Measurements from ENCODE around the gene NDUFAF8.

The NDUFAF8 gene

GRCh38 chr17:81273698-81274470 is 34.8 kb downstream of the NDUFAF8 start:
- no peak for DNase-seq (ENCODE audit: low read depth, low spot score)

- DNase-seq (ENCODE audit: low read depth, low spot score): no peak
Observed at GRCh38 chr17:81274471-81274855, 35.3 kb downstream of the NDUFAF8 start.

GRCh38 chr17:81276781-81277180 is 37.7 kb downstream of the NDUFAF8 start:
- DNase-seq (ENCODE audit: low read depth, low spot score): no peak

DNA sequence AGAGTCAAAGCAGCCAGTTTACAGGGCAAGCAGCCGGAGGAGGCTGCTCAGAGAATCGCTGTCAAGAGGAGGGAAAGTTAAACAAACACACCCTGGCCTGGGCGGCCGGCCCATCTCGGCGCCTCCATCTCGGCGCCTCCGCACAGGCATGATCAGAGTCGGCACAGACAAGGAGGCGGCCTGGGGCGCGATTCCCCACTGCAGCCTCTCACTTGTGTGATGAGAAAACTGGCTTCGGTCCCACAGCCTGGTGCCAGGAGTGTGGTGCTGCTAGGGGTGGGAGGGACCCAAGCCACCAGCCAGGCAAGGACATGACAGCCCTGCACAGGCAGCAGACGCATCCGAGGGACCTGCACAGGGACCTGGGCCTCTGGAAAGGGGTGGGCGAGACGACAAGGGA is 38.3 kb downstream of the NDUFAF8 start:
- DNase-seq (ENCODE audit: low read depth, low spot score): no peak

GRCh38 chr17:81277946-81278693 is 39.0 kb downstream of the NDUFAF8 start:
- no peak for DNase-seq (ENCODE audit: low read depth, low spot score)

- DNase-seq (ENCODE audit: low read depth, low spot score): no peak
Observed at GRCh38 chr17:81278831-81279230, 39.7 kb downstream of the NDUFAF8 start.

DNA sequence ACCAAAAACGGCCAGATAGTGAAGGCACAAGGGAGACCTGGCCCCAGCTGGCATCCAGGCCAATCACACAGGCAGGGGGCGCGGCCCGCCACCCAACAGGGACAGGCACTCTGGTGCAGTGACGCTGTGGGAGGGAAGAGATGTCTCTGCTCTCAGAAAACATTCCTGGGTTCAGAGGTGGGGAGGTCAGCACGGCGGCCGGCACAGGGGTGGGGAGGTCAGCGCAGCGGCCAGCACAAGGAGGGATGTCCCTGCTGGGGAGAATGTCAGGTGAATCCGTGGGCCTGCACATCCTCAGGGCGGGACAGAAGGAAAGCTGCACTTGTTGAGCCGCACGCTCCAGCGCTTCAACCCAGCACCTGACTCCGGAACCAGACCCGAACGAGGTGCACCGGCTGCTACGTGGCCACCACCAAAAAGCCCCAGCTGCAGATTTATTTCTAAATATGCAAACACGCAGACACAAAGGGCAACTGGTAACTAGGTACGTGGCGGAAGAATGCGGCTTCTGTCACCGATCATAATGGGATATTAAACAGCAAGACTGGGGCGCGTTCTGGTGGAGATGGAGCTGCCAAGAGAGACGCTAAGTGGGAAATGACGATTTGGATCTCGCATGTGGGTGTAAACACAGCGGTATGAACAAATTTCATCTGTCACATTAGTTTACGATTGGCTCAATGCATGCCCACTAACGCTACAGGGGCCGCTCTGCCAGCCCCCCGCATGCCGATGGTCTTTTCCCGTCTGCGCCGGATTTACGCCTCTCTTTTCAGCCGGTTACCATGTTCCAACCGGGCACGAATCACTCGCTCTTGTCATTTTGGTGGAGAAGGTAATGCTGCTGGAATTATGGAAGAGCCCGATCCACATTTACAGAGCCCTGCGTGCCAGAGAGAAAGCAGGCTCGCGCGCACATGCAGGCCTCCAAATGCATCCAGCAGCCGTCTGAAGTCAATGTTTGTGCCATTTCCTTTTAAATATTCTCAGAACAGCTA is 40.5 kb downstream of the NDUFAF8 start:
- no peak for DNase-seq (ENCODE audit: low read depth, low spot score)

- no peak for DNase-seq (ENCODE audit: low read depth, low spot score)
Observed at GRCh38 chr17:81280571-81280970, 41.5 kb downstream of the NDUFAF8 start.

GRCh38 chr17:81282141-81282540 is 43.0 kb downstream of the NDUFAF8 start:
- DNase-seq (ENCODE audit: low read depth, low spot score): no peak

DNA sequence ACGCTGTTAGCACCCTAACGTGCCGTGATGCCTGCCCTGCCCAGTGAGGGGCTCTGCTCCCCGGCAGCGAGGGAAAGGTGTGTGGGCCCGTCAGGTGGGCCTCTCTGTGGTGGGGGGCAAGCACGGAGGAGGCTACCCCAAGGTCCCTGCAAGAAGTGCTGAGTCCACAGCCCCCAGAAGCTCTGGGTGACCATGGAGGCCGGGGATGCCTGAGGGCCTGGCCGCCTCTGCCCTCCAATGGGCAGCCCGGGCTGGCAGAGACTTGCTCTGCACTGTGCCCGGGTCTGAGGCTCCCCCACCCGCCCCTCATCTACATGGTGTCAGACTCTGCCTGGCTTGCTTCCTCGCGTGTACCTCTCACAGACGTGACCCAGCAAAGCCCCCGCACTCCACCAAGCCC is 43.8 kb downstream of the NDUFAF8 start:
- no peak for DNase-seq (ENCODE audit: low read depth, low spot score)

GRCh38 chr17:81285179-81285878 is 46.2 kb downstream of the NDUFAF8 start:
- DNase-seq (ENCODE audit: low read depth, low spot score): no peak

DNA sequence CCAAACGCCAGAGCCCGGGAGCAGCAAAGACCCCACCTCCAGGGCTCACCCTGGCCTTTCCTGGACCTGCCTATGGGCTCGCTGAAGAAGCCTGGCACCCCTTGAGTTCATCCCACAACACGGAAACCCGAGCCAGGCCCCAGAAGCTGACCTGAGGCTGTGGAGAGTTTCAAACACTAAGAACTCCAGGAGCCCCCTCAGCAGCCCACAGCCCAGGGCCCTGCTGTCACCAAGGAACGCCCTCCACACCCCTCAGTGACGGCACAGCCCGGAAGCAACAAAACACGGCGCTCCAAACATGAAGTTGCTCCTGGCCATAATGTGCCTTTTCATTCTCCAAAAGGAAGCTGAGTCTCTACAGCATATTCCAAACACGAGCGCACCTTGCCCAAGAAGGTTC is 46.8 kb downstream of the NDUFAF8 start:
- no peak for DNase-seq (ENCODE audit: low read depth, low spot score)

GRCh38 chr17:81286491-81287145 is 47.5 kb downstream of the NDUFAF8 start:
- no peak for DNase-seq (ENCODE audit: low read depth, low spot score)

DNA sequence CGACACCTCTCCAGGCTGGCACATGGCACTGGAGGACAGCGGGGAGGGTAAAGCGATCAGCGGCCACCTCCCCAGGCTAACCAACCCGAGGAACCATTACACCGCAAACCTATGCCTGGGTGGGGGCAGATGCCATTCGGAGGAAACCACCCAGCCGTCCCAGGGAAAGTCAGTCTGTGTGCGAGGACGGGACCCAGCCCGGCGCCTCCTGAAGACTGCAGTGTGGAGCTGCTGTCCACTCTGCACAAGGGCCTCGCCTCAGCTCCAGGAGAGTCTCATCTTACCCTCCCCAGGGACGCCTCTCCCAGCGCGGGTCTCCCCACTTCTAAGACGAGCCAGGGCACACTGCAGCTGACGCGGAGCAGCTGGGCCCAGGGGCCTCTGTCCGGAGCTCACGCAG is 48.0 kb downstream of the NDUFAF8 start:
- DNase-seq (ENCODE audit: low read depth, low spot score): no peak

- DNase-seq (ENCODE audit: low read depth, low spot score): no peak
Observed at GRCh38 chr17:81287741-81288430, 48.8 kb downstream of the NDUFAF8 start.

DNA sequence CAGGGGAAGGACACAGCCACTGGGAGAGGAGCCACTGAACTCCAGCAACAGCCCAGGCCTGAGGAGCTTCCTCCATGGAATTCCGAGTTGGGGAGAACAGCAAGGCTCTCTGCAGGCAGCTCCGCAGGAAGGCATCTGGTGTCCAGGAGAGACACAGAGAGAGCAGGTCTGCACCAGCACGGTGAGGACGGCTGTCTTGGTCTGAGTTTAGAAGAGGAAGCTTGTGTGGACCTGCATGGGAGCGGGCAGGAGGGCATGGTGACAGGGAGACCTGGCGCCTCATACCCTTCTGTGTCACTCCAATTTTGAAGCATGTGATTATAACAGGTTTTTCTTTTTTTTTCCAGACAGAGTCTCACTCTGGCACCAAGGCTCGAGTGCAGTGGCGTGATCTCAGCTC is 49.6 kb downstream of the NDUFAF8 start:
- DNase-seq (ENCODE audit: low read depth, low spot score): no peak

DNA sequence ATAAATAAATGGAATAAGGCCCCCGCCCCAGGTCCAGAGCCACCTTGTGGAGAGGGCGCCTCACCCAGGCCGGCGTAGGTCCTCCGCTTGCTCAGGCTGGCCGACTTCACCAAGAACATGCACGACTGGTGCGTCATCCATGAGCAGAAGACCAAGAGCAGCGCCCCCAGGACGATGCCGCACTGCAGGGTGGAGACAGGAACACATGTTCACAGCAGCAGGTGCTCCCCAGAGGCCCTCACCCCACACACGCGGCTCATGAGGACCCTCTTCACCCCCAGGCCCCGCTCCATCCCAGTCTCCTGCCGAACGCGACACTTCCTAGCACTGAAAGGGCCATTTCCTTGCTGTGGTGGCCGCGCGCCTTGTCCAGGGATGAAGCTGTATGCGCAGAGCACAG is 50.5 kb downstream of the NDUFAF8 start:
- DNase-seq (ENCODE audit: low read depth, low spot score): no peak

- no peak for DNase-seq (ENCODE audit: low read depth, low spot score)
Observed at GRCh38 chr17:81290230-81290629, 51.1 kb downstream of the NDUFAF8 start.
